Measurements from ENCODE around the gene ANKRD22.

Gene ANKRD22

DNA sequence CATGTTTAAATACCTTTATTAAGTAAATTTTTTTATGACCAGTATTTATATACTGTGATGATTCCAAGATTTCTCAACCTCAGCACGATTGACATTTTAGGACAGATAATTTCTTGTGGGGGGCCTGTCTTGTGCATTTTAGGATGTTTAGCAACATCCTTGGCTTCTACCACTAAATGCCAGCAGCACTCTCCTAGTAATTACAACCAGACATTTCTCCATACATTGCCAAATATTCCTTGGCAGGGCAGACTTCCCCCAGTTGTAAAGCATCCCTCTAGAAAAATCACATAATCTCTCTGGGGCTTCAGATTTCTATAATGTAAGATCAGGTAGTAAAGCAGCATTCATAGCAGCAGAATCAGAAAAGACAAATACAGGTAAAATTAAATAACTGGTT lies 56.9 kb downstream of the ANKRD22 start:
- DNase-seq, result no peak

GRCh38 chr10:88793712-88794299 lies 57.8 kb downstream of the ANKRD22 start:
- peak in 1 of 2 donors; percentile 8 for DNase-seq

DNA sequence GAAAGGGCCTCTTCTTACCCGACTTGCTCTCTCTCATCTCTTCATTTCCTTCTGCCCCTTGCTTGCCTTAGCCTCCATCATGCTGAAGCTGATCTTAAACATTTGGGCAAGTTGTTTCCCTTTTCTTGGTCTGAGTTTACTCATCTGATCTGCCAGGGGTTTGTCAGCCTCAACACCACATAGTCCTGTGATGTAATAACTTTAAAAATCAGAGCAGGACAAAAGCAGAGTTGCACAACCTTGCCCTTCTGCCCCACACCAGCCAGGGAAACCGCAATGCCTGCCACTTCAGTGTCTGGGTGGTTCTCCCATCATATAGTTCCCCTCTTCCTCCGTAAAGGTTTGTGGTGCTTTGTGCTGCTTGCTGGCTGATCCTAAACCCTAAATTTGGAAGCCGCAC lies 59.0 kb downstream of the ANKRD22 start:
- DNase-seq, result peak; percentile 4 to 71

DNA sequence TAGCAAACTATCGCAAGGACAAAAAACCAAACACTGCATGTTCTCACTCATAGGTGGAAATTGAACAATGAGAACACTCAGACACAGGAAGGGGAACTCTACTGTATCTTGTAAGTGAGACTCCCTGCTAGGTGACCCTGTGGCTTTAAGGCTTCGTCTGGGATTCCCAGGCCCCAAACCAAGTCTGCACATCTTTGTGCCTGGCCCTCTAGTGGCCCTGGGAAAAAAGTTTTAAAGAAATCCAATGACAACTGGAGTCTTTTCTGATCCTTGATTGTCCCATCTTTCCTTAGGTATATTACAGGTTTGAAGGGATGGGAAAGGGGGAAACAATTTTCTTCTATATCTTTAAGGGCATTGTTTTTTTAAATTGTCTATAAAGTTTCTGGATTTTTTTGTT lies 59.7 kb downstream of the ANKRD22 start:
- DNase-seq, result peak in 1 of 2 donors; percentile 24

DNA sequence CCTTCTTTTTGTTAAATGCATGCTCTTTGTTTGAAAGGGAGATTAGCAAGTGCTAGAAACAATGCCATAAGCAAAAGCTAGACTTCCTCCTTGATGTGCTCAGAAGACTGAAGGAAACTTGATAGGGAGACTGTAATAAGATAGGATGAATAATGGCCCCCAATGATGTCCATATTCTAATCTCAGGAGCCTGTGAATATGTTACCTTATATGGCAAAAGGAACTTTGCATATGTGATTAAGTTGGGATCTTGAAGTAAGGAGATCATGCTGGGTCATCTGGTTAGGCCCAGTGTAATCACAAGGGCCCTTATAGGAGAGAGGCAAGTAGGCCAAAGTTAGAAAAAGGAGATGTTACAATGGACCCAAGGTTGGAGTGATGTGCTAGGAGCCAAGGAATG lies 62.7 kb downstream of the ANKRD22 start:
- no peak for DNase-seq

DNA sequence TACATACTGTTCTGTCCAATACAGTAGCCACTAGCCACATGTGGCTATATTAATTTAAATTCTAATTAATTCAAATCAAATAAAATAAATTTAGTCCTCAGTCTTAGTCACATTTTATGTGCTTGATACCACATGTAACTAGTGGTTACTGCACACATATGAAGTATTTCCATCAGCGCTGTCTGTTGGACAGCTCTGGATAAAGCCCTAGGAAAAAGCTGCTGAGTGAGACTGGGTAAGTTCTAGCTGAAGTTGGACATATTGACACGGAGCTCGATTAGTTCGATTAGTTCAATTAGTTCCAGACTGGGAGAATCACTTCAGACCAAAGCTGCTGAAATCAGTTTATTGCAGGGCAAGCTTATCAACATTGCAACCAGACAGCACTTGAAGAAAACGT lies 64.2 kb downstream of the ANKRD22 start:
- no peak for DNase-seq

GRCh38 chr10:88786032-88786770 lies 65.4 kb downstream of the ANKRD22 start:
- DNase-seq, result no peak

- no peak for DNase-seq
Observed at GRCh38 chr10:88783724-88784123, 67.9 kb downstream of the ANKRD22 start.

- DNase-seq, result no peak
Observed at GRCh38 chr10:88782222-88782621, 69.4 kb downstream of the ANKRD22 start.

DNA sequence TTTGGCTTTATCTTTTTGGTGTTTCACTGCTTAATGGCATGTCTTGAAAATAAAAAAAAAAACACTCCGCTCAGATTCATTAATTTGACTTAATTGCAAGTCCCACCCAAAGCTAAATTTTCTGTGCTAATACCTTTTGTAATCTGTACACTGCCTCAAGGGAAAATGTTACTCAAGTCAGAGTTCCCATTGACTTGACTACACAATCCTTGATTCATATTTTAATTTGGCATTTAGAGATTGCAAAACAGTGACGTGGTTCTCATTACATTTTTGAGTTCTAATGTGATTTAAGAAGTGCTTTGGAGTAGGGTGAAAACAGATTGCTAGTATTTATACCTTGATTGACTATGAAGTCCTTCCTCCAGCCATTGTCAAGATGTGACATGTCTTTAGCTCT lies 70.4 kb downstream of the ANKRD22 start:
- DNase-seq, result no peak

All from CD4-positive, alpha-beta T cell treated with Interleukin-1 beta for 1 hour (primary cell).